HepG2 (cell line): ENCODE results near the gene MAP4K3. TPM values are rescaled to one million over a fixed set of nuclear protein-coding genes. Genes with fewer than 3 reads are reported as not detected.

Experiments used
- ARID5B ChIP-seq: IDR thresholded peaks from 2 replicates; pipeline ENCODE4 v1.4.0; 2020; ENCODE audit warnings: mild to moderate bottlenecking, missing genetic modification reagents
- FOSL2 ChIP-seq: sonication (generic); formaldehyde crosslinking; IDR thresholded peaks from 2 replicates; pipeline ENCODE4 v1.4.0; 2020; ENCODE audit warnings: missing genetic modification reagents
- GATA4 ChIP-seq: sonication (generic); IDR thresholded peaks from 2 replicates; pipeline ENCODE4 v1.6.1; 2016; ENCODE audit warnings: antibody characterized with exemption, low read depth, borderline replicate concordance
- GFI1 ChIP-seq: sonication (generic); formaldehyde crosslinking; IDR thresholded peaks from 2 replicates; pipeline ENCODE4 v1.5.0; 2020; ENCODE audit warnings: missing genetic modification reagents, mild to moderate bottlenecking, borderline replicate concordance
- HDAC2 ChIP-seq: sonication (generic); formaldehyde crosslinking; IDR thresholded peaks from 2 replicates; pipeline ENCODE4 v1.4.0; 2020; ENCODE audit warnings: missing genetic modification reagents
- HMG20B ChIP-seq: conservative IDR thresholded peaks from 2 replicates; pipeline ENCODE4 v1.6.1; 2016; ENCODE audit warnings: missing genetic modification reagents, missing compliant biosample characterization
- HNF4A ChIP-seq: sonication (generic); formaldehyde crosslinking; IDR thresholded peaks from 2 replicates; pipeline ENCODE4 v1.4.0; 2020; ENCODE audit warnings: missing genetic modification reagents
- MIXL1 ChIP-seq: IDR thresholded peaks from 2 replicates; pipeline ENCODE4 v1.6.1; 2016
- NR2F6 ChIP-seq, 2 experiments: IDR thresholded peaks; 2 replicates each; pipeline ENCODE4 v1.6.1; 2016; ENCODE audit warnings: antibody characterized with exemption in 1 of 2, mild to moderate bottlenecking in 1 of 2
- PHF21A ChIP-seq: sonication (generic); formaldehyde crosslinking; IDR thresholded peaks from 2 replicates; pipeline ENCODE4 v1.5.0; 2020; ENCODE audit warnings: mild to moderate bottlenecking, missing genetic modification reagents
- RXRA ChIP-seq: sonication (generic); formaldehyde crosslinking; IDR thresholded peaks from 2 replicates; pipeline ENCODE4 v1.5.1; 2020; ENCODE audit warnings: missing genetic modification reagents
- SP1 ChIP-seq, 2 experiments: fragments of 450-650 bp in 1 of 2; sonication (generic) in 1 of 2; formaldehyde crosslinking in 1 of 2; IDR thresholded peaks; 2 replicates each; pipeline versions ENCODE4 v1.4.0 to v1.6.1; 2016 to 2020; ENCODE audit warnings: missing genetic modification reagents in 1 of 2
- STAG1 ChIP-seq: sonication (generic); formaldehyde crosslinking; IDR thresholded peaks from 2 replicates; pipeline ENCODE4 v1.4.0; 2020; ENCODE audit warnings: missing genetic modification reagents
- ZGPAT ChIP-seq: IDR thresholded peaks from 2 replicates; pipeline ENCODE4 v1.6.1; 2016; ENCODE audit warnings: mild to moderate bottlenecking
- ZNF572 ChIP-seq: sonication (generic); formaldehyde crosslinking; IDR thresholded peaks from 2 replicates; pipeline ENCODE4 v1.5.1; 2020; ENCODE audit warnings: mild to moderate bottlenecking, missing genetic modification reagents
- ZNF580 ChIP-seq: IDR thresholded peaks from 2 replicates; pipeline ENCODE4 v1.6.1; 2016; ENCODE audit warnings: low read depth, borderline replicate concordance
- ZNF644 ChIP-seq: IDR thresholded peaks from 2 replicates; pipeline ENCODE4 v1.6.1; 2016; ENCODE audit warnings: low read depth
- ZSCAN29 ChIP-seq: sonication (generic); formaldehyde crosslinking; conservative IDR thresholded peaks from 2 replicates; pipeline ENCODE4 v1.4.0; 2020; ENCODE audit warnings: mild to moderate bottlenecking, missing genetic modification reagents
- polyA plus RNA-seq, 8 experiments: library from polyadenylated mRNA; depleted of rRNA in 3 of 8; stranded (reverse) in 7 of 8; unstranded in 1 of 8; fragments of >200 nt; fragmentation: Illumina TruSeq in 4 of 8; extraction: Trizol in 4 of 8; gene quantifications; 2 replicates each; pipeline versions ENCODE4 v1.2.1 to v1.2.3, GENCODE V29; 2011 to 2016; ENCODE audit warnings: low read depth in 4 of 8, missing spikeins in 1 of 8, mixed read lengths in 1 of 8; ENCODE audit not compliant: insufficient read depth in 1 of 8
- total RNA-seq, 5 experiments: library from RNA; depleted of rRNA; stranded (reverse); fragments of >200 nt; fragmentation: Illumina TruSeq; extraction: Trizol; gene quantifications; 2 replicates each; pipeline ENCODE4 v1.2.3, GENCODE V29; 2016; ENCODE audit warnings: low read depth in 1 of 5
- TF ChIP-seq, protein P1 (sequence below): sonication (generic); formaldehyde crosslinking; IDR thresholded peaks from 2 replicates; pipeline ENCODE4 v1.5.0; 2020; ENCODE audit warnings: mild to moderate bottlenecking, missing genetic modification reagents, borderline replicate concordance
- TF ChIP-seq, protein P2 (sequence below): sonication (generic); formaldehyde crosslinking; IDR thresholded peaks from 2 replicates; pipeline ENCODE4 v1.4.0; 2020; ENCODE audit warnings: missing genetic modification reagents
- TF ChIP-seq, protein P3 (sequence below): IDR thresholded peaks from 2 replicates; pipeline ENCODE4 v1.6.1; 2018; ENCODE audit warnings: missing genetic modification reagents, mild to moderate bottlenecking, missing compliant biosample characterization

Gene MAP4K3
- total and polyA plus RNA-seq, 2 of the 13 experiments (the other 11 are each of a cell fraction or from before 2014, with no cell fraction given): 45.9 to 53.2 TPM

GRCh38 chr2:39469807-39470206 is 32.7 kb upstream of the MAP4K3 start (continued):
- peak; percentile 29; the same call in 1 of the 2 replicates for TF ChIP-seq ZNF644 (CRISPR knock-in tag)
- TF ChIP-seq, protein P1, sequence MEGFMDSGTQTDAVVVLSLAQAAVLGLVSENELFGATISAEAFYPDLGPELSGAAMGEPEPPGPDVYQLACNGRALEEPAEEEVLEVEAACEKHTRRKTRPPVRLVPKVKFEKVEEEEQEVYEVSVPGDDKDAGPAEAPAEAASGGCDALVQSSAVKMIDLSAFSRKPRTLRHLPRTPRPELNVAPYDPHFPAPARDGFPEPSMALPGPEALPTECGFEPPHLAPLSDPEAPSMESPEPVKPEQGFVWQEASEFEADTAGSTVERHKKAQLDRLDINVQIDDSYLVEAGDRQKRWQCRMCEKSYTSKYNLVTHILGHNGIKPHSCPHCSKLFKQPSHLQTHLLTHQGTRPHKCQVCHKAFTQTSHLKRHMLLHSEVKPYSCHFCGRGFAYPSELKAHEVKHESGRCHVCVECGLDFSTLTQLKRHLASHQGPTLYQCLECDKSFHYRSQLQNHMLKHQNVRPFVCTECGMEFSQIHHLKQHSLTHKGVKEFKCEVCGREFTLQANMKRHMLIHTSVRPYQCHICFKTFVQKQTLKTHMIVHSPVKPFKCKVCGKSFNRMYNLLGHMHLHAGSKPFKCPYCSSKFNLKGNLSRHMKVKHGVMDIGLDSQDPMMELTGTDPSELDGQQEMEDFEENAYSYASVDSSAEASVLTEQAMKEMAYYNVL: peak; percentile 55; the same call in 1 of the 2 replicates
- peak; percentile 48; the same call in 1 of the 2 replicates for TF ChIP-seq RXRA (CRISPR knock-in tag)
- TF ChIP-seq, protein P2, sequence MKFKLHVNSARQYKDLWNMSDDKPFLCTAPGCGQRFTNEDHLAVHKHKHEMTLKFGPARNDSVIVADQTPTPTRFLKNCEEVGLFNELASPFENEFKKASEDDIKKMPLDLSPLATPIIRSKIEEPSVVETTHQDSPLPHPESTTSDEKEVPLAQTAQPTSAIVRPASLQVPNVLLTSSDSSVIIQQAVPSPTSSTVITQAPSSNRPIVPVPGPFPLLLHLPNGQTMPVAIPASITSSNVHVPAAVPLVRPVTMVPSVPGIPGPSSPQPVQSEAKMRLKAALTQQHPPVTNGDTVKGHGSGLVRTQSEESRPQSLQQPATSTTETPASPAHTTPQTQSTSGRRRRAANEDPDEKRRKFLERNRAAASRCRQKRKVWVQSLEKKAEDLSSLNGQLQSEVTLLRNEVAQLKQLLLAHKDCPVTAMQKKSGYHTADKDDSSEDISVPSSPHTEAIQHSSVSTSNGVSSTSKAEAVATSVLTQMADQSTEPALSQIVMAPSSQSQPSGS (CRISPR knock-in tag): 0 out of 2 replicates have a peak, but pooled peaks have one; percentile 16
- TF ChIP-seq STAG1: peak; percentile 3; the same call in 1 of the 2 replicates
- TF ChIP-seq ZNF572 (CRISPR knock-in tag): no peak
- TF ChIP-seq HNF4A (CRISPR knock-in tag): peak; percentile 45
- peak; percentile 100 for TF ChIP-seq PHF21A (CRISPR knock-in tag)
- 0 out of 2 replicates have a peak, but pooled peaks have one; percentile 50 for TF ChIP-seq ZSCAN29
- TF ChIP-seq HDAC2 (CRISPR knock-in tag): peak; percentile 67
- TF ChIP-seq ARID5B (CRISPR knock-in tag): peak; percentile 86
- TF ChIP-seq NR2F6 (IDR thresholded peaks at IDR 0.05): no peak
- TF ChIP-seq NR2F6 (CRISPR knock-in tag; IDR thresholded peaks at IDR 0.05): no peak
- TF ChIP-seq FOSL2 (CRISPR knock-in tag): peak; percentile 93
- TF ChIP-seq SP1 (IDR thresholded peaks at IDR 0.05): no peak
- TF ChIP-seq SP1 (CRISPR knock-in tag; IDR thresholded peaks at IDR 0.05): no peak
- peak; percentile 97 for TF ChIP-seq HMG20B
- TF ChIP-seq ZGPAT: peak; percentile 68
- peak; percentile 91 for TF ChIP-seq GFI1 (CRISPR knock-in tag)
- TF ChIP-seq, protein P3, sequence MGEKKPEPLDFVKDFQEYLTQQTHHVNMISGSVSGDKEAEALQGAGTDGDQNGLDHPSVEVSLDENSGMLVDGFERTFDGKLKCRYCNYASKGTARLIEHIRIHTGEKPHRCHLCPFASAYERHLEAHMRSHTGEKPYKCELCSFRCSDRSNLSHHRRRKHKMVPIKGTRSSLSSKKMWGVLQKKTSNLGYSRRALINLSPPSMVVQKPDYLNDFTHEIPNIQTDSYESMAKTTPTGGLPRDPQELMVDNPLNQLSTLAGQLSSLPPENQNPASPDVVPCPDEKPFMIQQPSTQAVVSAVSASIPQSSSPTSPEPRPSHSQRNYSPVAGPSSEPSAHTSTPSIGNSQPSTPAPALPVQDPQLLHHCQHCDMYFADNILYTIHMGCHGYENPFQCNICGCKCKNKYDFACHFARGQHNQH (CRISPR knock-in tag): 0 out of 2 replicates have a peak, but pooled peaks have one; percentile 21
- TF ChIP-seq MIXL1 (CRISPR knock-in tag): peak; percentile 13; the same call in 1 of the 2 replicates
- peak; percentile 62; the same call in 1 of the 2 replicates for TF ChIP-seq ZNF580 (CRISPR knock-in tag)
- TF ChIP-seq GATA4: no peak
